SIG-M5 (cell line): ENCODE data around the gene USP40.

ENCODE experiments used
- DNase-seq: peaks from one replicate; lab custom pipeline; 2025; lab: John Stamatoyannopoulos, UW

The USP40 gene

DNA sequence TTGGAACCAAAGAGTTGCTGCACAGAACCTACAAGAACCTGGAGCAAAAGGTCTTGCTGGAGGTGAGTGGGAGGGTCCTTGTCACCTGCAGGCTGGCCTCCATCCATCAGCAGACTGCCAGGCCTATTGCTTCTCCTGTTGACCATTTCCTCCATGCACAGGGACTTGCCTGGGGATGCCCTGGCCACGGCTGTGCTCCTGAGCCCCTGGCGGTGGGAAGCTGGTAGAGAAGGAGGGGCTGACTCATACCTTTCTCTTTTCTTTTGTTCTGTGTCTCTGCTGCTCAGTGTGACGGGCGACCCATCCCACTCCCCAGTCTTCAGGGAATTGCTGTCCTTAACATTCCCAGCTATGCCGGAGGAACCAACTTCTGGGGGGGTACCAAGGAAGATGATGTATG, 109.6 kb downstream of the USP40 start:
- DNase-seq: no peak

DNA sequence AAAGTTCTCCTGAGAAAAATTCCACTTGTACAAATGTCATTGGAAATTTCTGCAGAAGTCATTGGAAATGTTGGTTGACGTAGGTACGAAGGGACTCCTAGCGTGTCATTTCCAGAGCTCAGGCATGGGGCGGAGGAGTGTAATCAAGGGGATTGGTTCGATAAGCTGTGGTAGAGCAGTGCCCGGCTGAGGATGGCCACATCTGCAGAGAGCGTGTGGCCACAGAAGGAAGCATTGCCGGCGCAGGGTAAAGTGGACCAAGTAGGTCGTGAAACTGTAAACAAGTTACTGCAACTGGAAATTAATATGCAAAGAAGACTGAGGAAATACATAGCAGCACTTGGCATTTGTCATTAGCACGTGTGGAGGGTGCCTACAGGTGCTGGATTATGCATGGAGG, 110.5 kb downstream of the USP40 start:
- DNase-seq: no peak

DNA sequence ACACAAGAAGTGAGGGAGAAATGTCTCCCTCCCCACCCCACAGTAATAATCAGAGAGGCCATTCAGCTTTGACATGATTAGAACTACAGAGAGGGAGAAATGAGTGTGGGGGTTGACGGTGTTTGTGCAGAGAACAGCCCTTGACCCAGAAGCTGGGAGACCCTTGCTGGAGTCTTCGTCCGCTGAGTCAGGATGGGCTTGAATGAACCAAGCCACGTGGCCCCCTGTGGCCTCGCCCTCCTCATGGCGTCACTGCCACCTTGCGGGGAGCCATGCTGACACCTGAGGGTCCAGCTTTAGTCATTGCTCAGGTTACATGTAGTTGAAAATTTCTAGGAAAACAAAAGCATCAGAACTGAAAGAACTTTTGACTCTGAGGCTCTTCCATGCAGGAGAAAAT, 111.1 kb downstream of the USP40 start:
- DNase-seq: no peak

- no peak for DNase-seq
These were observed 111.6 kb downstream of the USP40 start for GRCh38 chr2:233455006-233455405.

- no peak for DNase-seq
These were observed 112.7 kb downstream of the USP40 start for GRCh38 chr2:233453916-233454315.

DNA sequence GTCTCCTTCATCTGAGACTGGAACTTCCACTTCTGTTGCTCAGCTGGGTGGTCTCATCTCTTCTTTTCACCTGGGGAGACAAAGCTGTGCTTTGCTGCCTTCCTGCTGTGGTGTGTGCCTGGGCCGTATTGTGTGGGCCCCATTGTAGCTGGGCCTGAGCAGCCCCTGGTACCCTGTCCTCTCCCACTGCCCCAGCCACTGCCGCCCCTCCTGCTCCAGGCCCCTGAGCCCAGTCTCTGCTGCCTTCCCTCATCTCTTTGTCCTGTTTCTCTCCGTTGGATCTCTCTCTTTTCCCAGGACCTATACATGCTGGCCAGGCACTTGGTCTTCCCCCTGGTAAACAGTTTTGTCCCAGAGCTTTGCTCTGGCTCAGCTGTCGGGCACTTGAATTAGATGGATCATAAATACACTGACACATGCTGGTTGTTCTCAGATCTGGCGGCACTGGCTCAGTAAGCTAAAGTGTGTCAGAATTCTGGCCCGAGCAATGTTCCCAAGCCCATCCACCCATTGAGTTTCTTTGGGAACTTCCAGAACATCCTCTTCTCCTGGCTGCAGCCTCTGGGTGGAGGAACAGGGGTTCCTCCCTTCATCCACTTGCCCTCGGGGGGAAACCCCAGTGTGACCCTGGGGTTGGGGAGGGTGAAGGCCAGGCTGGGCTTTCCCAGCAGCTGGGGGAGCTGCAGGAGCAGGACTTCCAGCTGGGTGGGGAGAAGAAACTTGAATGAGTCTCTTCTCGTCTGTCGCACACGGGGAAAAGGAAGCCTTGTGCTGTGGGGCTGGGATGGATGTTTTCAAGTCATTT, 113.3 kb downstream of the USP40 start:
- no peak for DNase-seq

- DNase-seq: no peak
These were observed 114.6 kb downstream of the USP40 start for GRCh38 chr2:233451950-233452349.

DNA sequence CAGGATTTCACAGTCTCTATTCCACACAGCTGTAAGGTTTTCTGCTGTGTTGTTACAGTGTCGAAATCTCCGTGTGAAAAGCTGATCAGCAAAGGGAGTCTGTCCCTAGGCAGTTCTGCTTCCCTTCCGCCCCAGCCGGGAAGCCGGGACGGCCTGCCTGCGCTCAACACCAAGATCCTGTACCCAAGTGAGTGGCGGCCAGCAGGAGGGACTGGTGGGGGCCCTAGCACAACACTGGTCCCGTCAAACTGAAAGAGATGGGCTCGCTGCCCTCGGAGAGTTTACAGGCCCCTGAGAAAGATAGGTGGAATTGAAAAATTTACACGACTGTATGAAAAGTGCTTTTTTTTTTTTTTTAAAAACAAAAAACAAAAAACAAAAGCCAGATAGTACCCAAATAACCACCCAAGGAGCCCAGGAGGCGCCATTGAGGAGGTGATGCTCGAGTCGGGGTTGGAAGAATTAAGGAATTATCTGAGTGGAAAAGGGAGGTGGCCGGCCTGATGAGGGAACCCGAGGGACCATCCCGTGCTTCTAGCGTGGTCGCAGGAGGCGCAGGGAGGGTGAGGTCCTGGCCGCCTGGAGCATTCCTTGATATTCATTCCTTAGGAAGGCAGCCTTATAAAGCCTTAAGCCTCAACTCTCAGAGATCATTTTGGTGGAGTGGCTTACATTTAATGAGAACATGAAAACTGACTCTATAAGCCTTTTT, 115.6 kb downstream of the USP40 start:
- no peak for DNase-seq

- no peak for DNase-seq
These were observed 116.4 kb downstream of the USP40 start for GRCh38 chr2:233449921-233450863.

DNA sequence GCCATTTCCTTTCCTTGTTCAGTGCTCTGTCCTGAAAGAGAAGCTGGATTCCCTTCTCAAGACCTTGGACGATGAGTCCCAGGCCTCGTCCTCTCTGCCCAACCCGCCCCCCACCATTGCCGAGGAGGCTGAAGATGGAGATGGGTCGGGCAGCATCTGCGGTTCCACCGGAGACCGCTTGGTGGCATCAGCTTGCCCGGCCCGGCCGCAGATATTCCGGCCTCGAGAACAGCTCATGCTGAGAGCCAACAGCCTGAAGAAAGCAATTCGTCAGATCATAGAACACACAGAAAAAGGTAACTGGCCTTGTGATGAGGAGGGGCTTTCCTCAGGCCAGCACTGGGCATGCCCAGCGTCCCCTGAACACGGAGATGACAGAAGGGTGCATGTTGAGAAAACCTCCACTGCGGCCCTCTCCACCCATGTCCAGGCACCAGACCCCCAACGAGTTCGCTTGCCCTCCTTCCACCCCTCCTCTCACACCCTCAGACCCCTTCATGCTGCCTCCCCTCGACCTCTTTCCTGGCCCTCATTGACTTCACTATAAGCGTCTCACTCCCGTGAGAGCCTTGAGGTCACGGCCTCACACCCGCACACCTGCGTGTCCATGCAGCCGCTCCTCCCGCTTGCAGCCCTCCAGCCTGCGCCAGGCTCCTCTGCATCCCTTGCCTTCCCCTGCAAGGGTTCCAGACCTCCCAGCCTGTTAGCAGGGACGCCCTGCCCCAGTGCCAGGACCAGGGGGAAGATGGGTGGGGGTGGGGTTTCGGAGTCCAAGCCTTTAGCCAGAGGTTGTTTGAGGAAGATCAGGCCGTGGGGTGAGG, 117.3 kb downstream of the USP40 start:
- DNase-seq: no peak

- no peak for DNase-seq
These were observed 118.0 kb downstream of the USP40 start for GRCh38 chr2:233448575-233448974.

- no peak for DNase-seq
These were observed 118.4 kb downstream of the USP40 start for GRCh38 chr2:233448220-233448559.

DNA sequence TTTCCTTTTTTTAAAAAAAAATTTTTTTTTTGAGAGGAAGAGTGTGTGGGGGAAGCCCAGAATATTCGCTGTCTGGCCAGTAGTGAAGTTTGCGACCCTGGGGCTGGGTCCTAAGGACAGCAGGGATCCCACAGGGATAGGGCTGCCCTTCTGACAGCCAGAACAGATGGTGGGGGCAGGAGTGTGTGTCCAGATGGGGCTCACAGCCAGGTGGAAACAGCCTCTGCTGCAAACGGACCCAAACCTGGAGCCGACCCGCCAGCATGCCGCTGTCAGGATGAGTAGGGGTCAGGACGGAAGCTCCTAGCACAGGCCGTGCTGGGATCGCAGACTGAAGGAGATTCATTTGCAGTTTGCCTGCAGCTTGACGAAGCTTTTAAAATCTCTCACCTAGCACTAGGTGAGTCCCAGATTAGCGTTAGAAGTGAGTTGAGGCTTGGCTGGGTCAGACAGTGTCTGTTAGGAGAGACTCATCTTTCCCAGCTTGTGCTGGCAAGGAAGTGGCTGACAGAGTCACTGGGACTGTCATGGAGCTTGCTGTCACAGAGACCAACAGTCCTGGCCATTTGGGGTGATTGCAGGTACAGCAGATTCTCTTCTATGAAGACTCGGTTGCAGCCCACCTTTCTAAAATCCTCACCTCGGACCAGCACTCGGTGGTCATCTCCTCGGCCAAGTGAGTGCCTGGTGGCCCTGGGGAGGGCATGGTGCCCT, 118.9 kb downstream of the USP40 start:
- no peak for DNase-seq

DNA sequence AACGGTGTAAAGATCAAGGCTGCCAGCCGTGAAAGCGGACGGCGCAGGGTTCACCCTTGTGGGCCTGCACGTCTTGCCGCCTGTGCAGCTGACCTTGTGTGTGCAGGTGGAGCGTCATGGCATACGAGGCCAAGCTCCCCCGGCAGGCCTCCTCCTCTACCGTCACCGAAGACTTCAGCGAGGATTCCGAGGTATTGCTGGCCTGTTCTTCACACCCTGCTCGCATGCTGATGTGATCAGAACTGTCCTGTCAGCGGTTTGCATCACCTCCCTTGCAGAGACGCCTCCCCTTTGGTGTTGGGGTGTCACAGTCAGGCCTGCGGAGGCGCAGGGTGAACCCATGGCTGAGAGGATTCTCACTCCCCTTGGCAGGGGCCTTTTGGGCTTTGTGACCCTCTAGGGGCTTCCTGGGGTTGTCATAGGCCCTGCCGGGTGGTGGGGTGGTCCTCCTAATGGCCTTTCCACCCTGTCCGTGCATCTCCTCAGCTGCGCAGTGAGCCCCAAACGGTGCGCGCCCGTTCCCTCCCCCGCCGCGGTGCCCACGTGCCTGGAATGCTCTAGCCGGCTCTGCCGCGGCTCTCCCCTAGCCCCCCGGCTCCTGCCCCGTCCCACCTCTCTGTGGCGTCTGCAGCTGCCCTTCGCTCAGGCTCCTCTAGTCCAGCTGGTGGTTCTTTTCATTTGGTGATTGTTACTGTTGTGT, 119.8 kb downstream of the USP40 start:
- no peak for DNase-seq

GRCh38 chr2:233446121-233446520, 120.5 kb downstream of the USP40 start:
- DNase-seq: no peak

DNA sequence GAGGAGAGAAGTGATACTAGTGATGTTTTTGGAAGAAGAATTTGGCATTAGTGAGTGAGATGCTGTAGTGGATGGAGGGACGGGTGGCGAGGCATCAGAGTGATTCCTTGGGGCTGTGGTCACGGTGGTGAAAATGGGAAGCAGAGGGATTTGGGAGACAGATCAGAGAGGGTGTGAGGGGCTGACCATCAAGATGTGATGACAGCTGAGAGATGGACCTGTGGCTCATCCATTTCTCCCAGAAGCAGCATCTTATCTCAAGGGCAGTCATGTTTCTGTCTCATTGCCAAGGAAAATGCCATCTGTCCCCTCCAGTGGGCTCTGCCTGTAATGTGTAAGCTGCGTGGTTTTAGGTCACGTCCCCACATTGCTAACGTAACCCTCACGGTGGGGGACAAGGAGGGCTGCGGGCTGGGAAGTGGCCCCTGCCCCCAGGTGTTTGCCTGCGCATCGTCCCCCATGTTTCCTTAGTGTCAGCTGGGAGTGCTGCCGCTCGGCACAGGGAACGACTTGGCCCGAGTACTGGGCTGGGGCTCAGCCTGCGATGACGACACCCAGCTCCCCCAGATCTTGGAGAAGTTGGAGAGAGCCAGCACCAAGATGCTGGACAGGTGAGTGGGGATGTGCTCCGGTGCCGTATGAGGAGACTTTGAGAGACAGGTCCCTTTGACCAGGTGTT, 121.3 kb downstream of the USP40 start:
- no peak for DNase-seq

DNA sequence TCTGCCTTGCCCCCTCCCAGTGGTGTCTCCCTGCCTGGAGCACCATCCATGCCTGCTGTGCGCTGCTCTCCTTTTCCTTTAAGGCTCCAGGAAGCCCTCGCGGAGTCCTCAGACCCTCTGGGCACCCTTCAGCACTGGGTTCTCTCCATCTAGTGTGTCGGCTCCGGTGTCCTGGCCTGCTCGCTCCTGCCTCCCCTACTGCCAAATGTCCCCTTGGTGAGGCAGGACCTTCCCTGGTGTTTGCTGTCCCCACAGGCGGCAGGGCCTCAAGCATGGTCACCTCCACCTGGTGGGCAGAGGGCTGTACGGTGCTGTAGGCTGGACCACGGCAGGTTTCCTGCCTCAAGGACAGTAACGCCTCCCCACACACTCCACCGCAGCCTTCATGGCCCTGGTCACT, 122.1 kb downstream of the USP40 start:
- DNase-seq: no peak

GRCh38 chr2:233443511-233444183, 122.9 kb downstream of the USP40 start:
- no peak for DNase-seq

DNA sequence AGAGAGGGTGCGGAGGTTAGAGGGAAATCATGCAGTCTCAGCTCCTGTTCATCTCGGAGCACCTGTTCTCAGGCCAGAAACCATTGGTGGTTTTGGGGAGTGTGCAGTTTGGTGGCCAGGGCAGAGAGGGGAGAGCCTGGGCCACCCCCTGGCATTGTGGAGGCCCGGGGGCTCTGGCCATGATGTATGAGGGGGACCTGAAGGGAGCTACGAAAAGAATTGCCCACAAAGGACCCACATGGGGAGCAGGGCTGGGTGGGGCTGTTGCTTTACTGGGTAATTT, 124.6 kb downstream of the USP40 start:
- DNase-seq: no peak
